ENCODE results near the gene LPAR5. TPM values are rescaled to one million over a fixed set of nuclear protein-coding genes. Genes with fewer than 3 reads are reported as not detected.

The LPAR5 gene
- polyA plus RNA-seq, 1 experiment, result not detected

DNA sequence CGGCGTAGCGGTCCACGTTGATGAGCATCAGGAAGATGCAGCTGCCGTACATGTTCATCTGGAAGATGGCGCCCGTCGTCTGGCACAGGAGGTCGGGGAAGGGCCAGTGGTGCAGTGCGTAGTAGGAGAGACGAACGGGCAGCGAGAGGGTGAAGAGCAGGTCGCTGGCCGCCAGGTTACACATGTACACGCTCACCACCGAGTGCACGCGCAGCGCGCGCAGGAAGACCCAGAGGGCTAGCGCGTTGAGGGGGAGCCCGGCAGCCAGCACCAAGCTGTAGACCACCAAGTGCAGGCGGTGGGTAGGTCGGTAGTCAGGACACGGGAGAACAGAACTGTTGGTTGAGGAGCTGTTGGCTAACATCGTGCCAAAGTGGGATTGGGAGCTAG lies 14.9 kb downstream of the LPAR5 start:
- CTCF ChIA-PET, result interaction anchor here (1.1 kb wide), 1 partner anchor 132 kb away, joined by 3 read pairs; the partner anchor contains the start of gene MLF2
- POLR2A ChIA-PET, result interaction anchor here (0.7 kb wide), 1 partner anchor 26 kb away, joined by 3 read pairs; no protein-coding TSS in a partner anchor
- DNase-seq (ENCODE audit: low read depth, low spot score), result no peak
- TF ChIP-seq, protein P1, sequence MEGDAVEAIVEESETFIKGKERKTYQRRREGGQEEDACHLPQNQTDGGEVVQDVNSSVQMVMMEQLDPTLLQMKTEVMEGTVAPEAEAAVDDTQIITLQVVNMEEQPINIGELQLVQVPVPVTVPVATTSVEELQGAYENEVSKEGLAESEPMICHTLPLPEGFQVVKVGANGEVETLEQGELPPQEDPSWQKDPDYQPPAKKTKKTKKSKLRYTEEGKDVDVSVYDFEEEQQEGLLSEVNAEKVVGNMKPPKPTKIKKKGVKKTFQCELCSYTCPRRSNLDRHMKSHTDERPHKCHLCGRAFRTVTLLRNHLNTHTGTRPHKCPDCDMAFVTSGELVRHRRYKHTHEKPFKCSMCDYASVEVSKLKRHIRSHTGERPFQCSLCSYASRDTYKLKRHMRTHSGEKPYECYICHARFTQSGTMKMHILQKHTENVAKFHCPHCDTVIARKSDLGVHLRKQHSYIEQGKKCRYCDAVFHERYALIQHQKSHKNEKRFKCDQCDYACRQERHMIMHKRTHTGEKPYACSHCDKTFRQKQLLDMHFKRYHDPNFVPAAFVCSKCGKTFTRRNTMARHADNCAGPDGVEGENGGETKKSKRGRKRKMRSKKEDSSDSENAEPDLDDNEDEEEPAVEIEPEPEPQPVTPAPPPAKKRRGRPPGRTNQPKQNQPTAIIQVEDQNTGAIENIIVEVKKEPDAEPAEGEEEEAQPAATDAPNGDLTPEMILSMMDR (IDR thresholded peaks at IDR 0.05; ENCODE audit: low read depth, low read length), result no peak
- Histone ChIP-seq H3K4me3 (ENCODE audit: low read depth, low read length) (no peak overlapping the region), H3K27me3 (ENCODE audit: control insufficient read depth, insufficient read depth, low read length) (no peaks in the 10 kb centered on the region), H3K9me3 (ENCODE audit: control insufficient read depth, insufficient read depth, low read length) (no peaks in the 10 kb centered on the region; the same call in 1 of the 2 replicates), H3K27ac (ENCODE audit: low read depth, low read length) (no peak overlapping the region)

DNA sequence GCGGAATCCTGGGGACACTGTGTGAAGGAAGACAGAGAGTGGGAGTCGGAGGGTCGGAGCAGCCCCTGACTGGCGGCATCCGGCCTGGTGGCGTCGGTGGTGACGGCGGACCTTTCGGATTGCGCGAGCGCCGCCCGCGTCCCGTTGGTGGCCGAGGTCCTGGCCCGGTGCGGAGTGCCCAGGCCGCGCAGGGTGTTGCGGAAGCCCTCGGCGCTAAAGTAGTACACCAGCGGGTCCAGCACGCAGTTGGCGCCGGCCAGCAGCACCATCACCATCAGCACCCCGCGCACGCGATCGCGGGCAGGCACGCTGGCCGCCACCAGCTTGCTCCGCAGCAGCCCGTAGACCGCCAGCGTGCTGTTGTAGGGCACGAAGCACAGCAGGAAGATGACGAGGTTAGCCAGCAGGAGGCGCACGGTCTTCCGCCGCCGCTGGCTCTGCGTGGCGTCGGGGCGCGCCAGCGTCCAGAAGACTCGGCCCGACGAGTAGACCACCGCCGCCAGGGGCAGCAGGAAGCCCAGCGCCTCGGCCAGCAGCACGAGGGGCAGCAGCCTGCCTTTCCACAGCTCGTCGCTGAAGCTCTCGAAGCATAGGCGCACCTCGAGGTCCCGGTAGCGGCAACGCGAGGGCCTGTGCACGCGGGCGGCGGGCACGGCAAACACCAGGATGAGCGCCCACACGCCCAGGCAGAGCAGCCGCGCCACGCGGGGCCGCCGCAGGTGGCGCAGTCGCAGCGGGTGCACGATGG lies 15.4 kb downstream of the LPAR5 start:
- H3K4me3 ChIP-seq (ENCODE audit: low read depth, low read length), result no peak overlapping the region
- POLR2A ChIA-PET, result interaction anchor here (0.7 kb wide), 1 partner anchor 26 kb away, joined by 3 read pairs; no protein-coding TSS in a partner anchor

DNA sequence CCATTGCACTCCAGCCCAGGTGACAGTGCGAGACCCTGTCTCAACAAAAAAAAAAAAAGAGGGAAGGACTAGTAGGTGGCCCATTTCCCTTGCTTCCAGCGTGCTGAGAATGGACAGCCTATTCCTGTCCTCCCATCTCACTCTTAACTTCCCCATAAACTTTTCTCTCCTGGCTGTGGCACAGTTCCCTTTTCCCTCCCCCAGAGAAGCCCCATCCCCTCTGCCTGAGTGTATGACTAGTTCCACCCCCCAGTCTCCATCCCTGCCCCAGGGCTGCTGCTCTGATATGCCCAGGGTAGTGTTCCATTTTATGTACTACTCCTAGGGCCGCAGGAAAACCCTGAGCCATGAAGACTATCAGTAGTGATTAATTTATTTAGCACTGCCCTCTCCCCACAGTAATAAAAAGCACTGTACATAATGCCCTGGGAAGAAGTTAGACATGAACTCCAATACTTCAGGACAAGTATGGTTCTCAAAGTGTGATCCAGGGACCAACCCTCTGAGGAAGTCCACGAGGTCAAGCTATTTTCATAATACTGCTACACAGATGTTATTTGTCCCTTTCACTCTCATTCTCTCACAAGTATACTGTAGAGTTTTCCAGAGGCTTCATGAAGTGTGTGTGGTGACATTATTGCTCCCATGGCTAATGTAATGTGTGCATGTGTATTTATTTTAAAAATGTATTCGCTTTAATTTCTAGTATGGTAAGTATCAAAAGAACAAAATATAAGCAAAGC lies 17.1 kb downstream of the LPAR5 start:
- TF ChIP-seq, protein P1 (IDR thresholded peaks at IDR 0.05; ENCODE audit: low read depth, low read length), result no peak
- ChIA-PET POLR2A (no interaction called here), CTCF (interaction anchor here (0.7 to 2.6 kb wide), 4 partner anchors 26 to 148 kb away, joined by 3 to 5 read pairs (median 4); no protein-coding TSS in a partner anchor)
- DNase-seq (ENCODE audit: low read depth, low spot score), result no peak
- H3K4me3 ChIP-seq (ENCODE audit: low read depth, low read length), result no peak overlapping the region
- no peaks in the 10 kb centered on the region for H3K27me3 ChIP-seq (ENCODE audit: control insufficient read depth, insufficient read depth, low read length)
- H3K9me3 ChIP-seq (ENCODE audit: control insufficient read depth, insufficient read depth, low read length), result no peaks in the 10 kb centered on the region; the same call in 1 of the 2 replicates
- no peak overlapping the region for H3K27ac ChIP-seq (ENCODE audit: low read depth, low read length)

More for the DNA sequence above, 15.4 kb downstream of the LPAR5 start:
- CTCF ChIA-PET, result interaction anchor here (0.6 to 2.6 kb wide), 3 partner anchors 67 to 147 kb away, joined by 3 to 5 read pairs (median 3); partner anchors contain the start of gene MLF2
- Histone ChIP-seq H3K27ac (ENCODE audit: low read depth, low read length) (no peak overlapping the region), H3K9me3 (ENCODE audit: control insufficient read depth, insufficient read depth, low read length) (no peaks in the 10 kb centered on the region; the same call in 1 of the 2 replicates), H3K27me3 (ENCODE audit: control insufficient read depth, insufficient read depth, low read length) (no peaks in the 10 kb centered on the region)
- no peak for DNase-seq (ENCODE audit: low read depth, low spot score)
- TF ChIP-seq, protein P1 (IDR thresholded peaks at IDR 0.05; ENCODE audit: low read depth, low read length), result peak; percentile 34

DNA sequence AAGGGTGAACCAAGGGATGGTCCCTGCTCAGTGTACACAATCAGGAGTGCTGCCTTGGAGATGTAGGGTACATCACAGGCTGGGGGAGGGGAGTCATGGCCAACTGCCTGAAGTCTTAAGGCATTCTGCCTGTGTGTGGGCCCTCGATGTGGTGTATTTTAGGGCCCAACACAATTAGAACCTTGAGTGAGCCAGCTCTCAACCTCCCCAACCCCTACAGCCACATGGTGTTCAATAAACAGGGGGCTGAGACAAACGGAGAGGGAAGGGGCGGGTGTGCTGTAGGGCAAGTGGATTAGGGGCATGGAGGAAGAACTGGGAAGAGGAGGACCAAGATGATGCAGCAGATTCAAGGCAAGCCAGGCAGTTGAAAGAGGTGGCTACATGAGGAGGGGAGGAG lies 20.0 kb downstream of the LPAR5 start:
- POLR2A ChIA-PET, result no interaction called here
- CTCF ChIA-PET, result interaction anchor here (2.7 kb wide), 1 partner anchor 83 kb away, joined by 12 read pairs; no protein-coding TSS in a partner anchor
- DNase-seq (ENCODE audit: low read depth, low spot score), result no peak

More for the DNA sequence above, 20.0 kb downstream of the LPAR5 start:
- Histone ChIP-seq H3K27ac (ENCODE audit: low read depth, low read length) (no peak overlapping the region), H3K27me3 (ENCODE audit: control insufficient read depth, insufficient read depth, low read length) (no peaks in the 10 kb centered on the region), H3K9me3 (ENCODE audit: control insufficient read depth, insufficient read depth, low read length) (no peaks in the 10 kb centered on the region; the same call in 1 of the 2 replicates), H3K4me3 (ENCODE audit: low read depth, low read length) (no peak overlapping the region)
- TF ChIP-seq, protein P1 (IDR thresholded peaks at IDR 0.05; ENCODE audit: low read depth, low read length), result no peak
